GM08714 (cell line): Measurements from ENCODE around the gene MYL7.

Experiments used
- H3K4me3 ChIP-seq: fragments of 200-500 bp; sonication (Bioruptor generic); 2 replicates; pipeline ENCODE4 v1.5.1; 2014; ENCODE audit warnings: mild to moderate bottlenecking, low read length, inconsistent platforms
- ZNF274 ChIP-seq: IDR thresholded peaks from 2 replicates; pipeline ENCODE4 v1.6.1; 2012; ENCODE audit warnings: mild to moderate bottlenecking, low read depth, low read length

MYL7 gene

GRCh38 chr7:44120395-44120794 is 20.7 kb downstream of the MYL7 start:
- no peak overlapping the region for H3K4me3 ChIP-seq
- TF ChIP-seq ZNF274: no peak

- TF ChIP-seq ZNF274: no peak
- no peak overlapping the region for H3K4me3 ChIP-seq
Observed at GRCh38 chr7:44119829-44120380, 21.2 kb downstream of the MYL7 start.

GRCh38 chr7:44117801-44118429 is 23.2 kb downstream of the MYL7 start:
- no peak for TF ChIP-seq ZNF274
- H3K4me3 ChIP-seq: no peak overlapping the region

- H3K4me3 ChIP-seq: no peak overlapping the region
- no peak for TF ChIP-seq ZNF274
Observed at GRCh38 chr7:44116789-44117666, 24.1 kb downstream of the MYL7 start.

- no peak for TF ChIP-seq ZNF274
- no peak overlapping the region for H3K4me3 ChIP-seq
Observed at GRCh38 chr7:44116087-44116788, 24.9 kb downstream of the MYL7 start.

GRCh38 chr7:44114586-44115310 is 26.4 kb downstream of the MYL7 start:
- no peak overlapping the region for H3K4me3 ChIP-seq
- no peak for TF ChIP-seq ZNF274

GRCh38 chr7:44113764-44114354 is 27.3 kb downstream of the MYL7 start:
- no peak overlapping the region for H3K4me3 ChIP-seq
- no peak for TF ChIP-seq ZNF274

GRCh38 chr7:44112997-44113763 is 28.0 kb downstream of the MYL7 start:
- no peak overlapping the region for H3K4me3 ChIP-seq
- no peak for TF ChIP-seq ZNF274

GRCh38 chr7:44112231-44112996 is 28.7 kb downstream of the MYL7 start:
- no peak overlapping the region for H3K4me3 ChIP-seq

GRCh38 chr7:44111761-44112160 is 29.4 kb downstream of the MYL7 start:
- H3K4me3 ChIP-seq: no peak overlapping the region
- no peak for TF ChIP-seq ZNF274

More at GRCh38 chr7:44112231-44112996, 28.7 kb downstream of the MYL7 start:
- no peak for TF ChIP-seq ZNF274

- TF ChIP-seq ZNF274: no peak
- H3K4me3 ChIP-seq: no peak overlapping the region
Observed at GRCh38 chr7:44110719-44111635, 30.2 kb downstream of the MYL7 start.
